Body of pancreas (tissue), 4 donors: ENCODE data around the gene SRGAP1. TPM values are rescaled to one million over a fixed set of nuclear protein-coding genes. Genes with fewer than 3 reads are reported as not detected.
"Not testable (repeated sequence)": the region's sequence is repeated elsewhere in the genome, so short reads cannot be mapped to it uniquely, and the experiment has no call there.

Source experiments
- ATAC-seq: fragments of 150-250 bp; one replicate; pipeline ENCODE4 v1.9.1; 2016
- DNase-seq, 4 donors: peaks; one replicate each; pipeline ENCODE4 v3.0.0-alpha.2; 2019
- H3K27ac ChIP-seq, 4 donors: fragments of 200-600 bp; sonication (generic); 1 replicate in 3 of 4; 2 replicates in 1 of 4; pipeline versions ENCODE4 v1.5.1 to v1.6.1; 2016 to 2019; ENCODE audit warnings: mild to moderate bottlenecking in 1 of 4, mixed read lengths in 1 of 4, moderate library complexity in 1 of 4
- H3K27me3 ChIP-seq, 2 donors: fragments of 200-600 bp; sonication (generic); one replicate each; pipeline ENCODE4 v1.6.0; 2016; ENCODE audit warnings: mild to moderate bottlenecking in 1 of 2
- H3K36me3 ChIP-seq, 2 donors: fragments of 200-600 bp; sonication (generic); replicated peaks in 1 of 2; 2 replicates each; pipeline ENCODE4 v1.5.1; 2016; ENCODE audit warnings: low read depth in 2 of 2; ENCODE audit not compliant: insufficient read depth in 1 of 2
- H3K4me1 ChIP-seq: fragments of 200-600 bp; sonication (generic); one replicate; pipeline ENCODE4 v1.6.0; 2016
- H3K4me3 ChIP-seq, 2 donors: fragments of 200-600 bp; sonication (generic); 1 replicate in 1 of 2; 2 replicates in 1 of 2; pipeline ENCODE4 v1.5.1; 2016 to 2019
- H3K9me3 ChIP-seq, 3 donors: fragments of 200-600 bp; sonication (generic); 1 replicate in 2 of 3; 2 replicates in 1 of 3; pipeline ENCODE4 v1.5.1; 2016
- CTCF ChIP-seq, 7 experiments: fragments of 450-650 bp in 4 of 7; fragments of 200-600 bp in 3 of 7; sonication (generic) in 3 of 7; IDR thresholded peaks; one replicate each; pipeline ENCODE4 v1.5.1; 2016 to 2019; ENCODE audit warnings: antibody characterized with exemption in 7 of 7
- POLR2A ChIP-seq, 3 donors: fragments of 450-650 bp; IDR thresholded peaks; one replicate each; pipeline ENCODE4 v1.6.1; 2016; ENCODE audit warnings: antibody characterized with exemption in 3 of 3, mild to moderate bottlenecking in 2 of 3
- WGBS, 2 donors: methylation state at CpG; one replicate each; pipeline ENCODE4 v1.1.5; 2017; 5-methylcytosine and 5-hydroxymethylcytosine counted together
- intact Hi-C: fragments of 100-400 bp; cut with DNase I; formaldehyde crosslinking; loops from one replicate; pipeline ENCODE4 v1.15.1; 2023
- total RNA-seq, 2 donors: library from RNA; depleted of rRNA; stranded (reverse); fragments of >200 nt; gene quantifications; one replicate each; pipeline ENCODE4 v1.1.0, GENCODE V29; 2016

Gene SRGAP1
- total RNA-seq, 2 donors from 2014 or later, result 8.8 to 14.8 TPM

GRCh38 chr12:63855299-63855698 is 10.8 kb downstream of the SRGAP1 start:
- no peak overlapping the region for H3K4me3 ChIP-seq
- no peaks in the 10 kb centered on the region for H3K36me3 ChIP-seq
- ATAC-seq (no peak), DNase-seq (no peak)
- intact Hi-C loops, result no loop called here
- peaks cover 31% of the 10 kb centered on the region for H3K4me1 ChIP-seq
- H3K27me3 ChIP-seq, result no peaks in the 10 kb centered on the region
- 94 to 96% methylated on average over 3 of the region's 3 CpGs for WGBS, 2 donors
- TF ChIP-seq CTCF (IDR thresholded peaks at IDR 0.05), result no peak
- TF ChIP-seq POLR2A (IDR thresholded peaks at IDR 0.05), result no peak
- no peak overlapping the region for H3K27ac ChIP-seq
- H3K9me3 ChIP-seq, result no peaks in the 10 kb centered on the region

- DNase-seq (no peak), ATAC-seq (peak; percentile 27)
- Histone ChIP-seq H3K27ac (peak overlapping the region in 3 of 4 donors; percentile 1 to 45 (median 29)), H3K36me3 (no peaks in the 10 kb centered on the region), H3K9me3 (no peaks in the 10 kb centered on the region), H3K27me3 (no peaks in the 10 kb centered on the region), H3K4me1 (peaks cover 33% of the 10 kb centered on the region), H3K4me3 (no peak overlapping the region)
- intact Hi-C loops, result no loop called here
- WGBS, 2 donors, result 46 to 61% methylated on average over 6 of the region's 6 CpGs
- TF ChIP-seq CTCF (IDR thresholded peaks at IDR 0.05) (no peak), POLR2A (IDR thresholded peaks at IDR 0.05) (no peak)
These were observed 13.5 kb downstream of the SRGAP1 start for GRCh38 chr12:63857771-63858670.

GRCh38 chr12:63859880-63860279 is 15.4 kb downstream of the SRGAP1 start:
- H3K27me3 ChIP-seq, H3K4me3 ChIP-seq, intact Hi-C loops, ATAC-seq, DNase-seq, H3K9me3 ChIP-seq, H3K36me3 ChIP-seq: not testable (repeated sequence)
- H3K4me1 ChIP-seq, result peaks cover 34% of the 10 kb centered on the region
- 87 to 100% methylated on average over 2 of the region's 2 CpGs for WGBS, 2 donors
- H3K27ac ChIP-seq, result peak overlapping the region in 1 of 4 donors; percentile 59

- Histone ChIP-seq H3K4me3 (no peak overlapping the region), H3K27ac (peak overlapping the region; percentile 19 to 59 (median 52)), H3K36me3 (no peaks in the 10 kb centered on the region), H3K4me1 (peaks cover 34% of the 10 kb centered on the region), H3K27me3 (no peaks in the 10 kb centered on the region), H3K9me3 (no peaks in the 10 kb centered on the region)
- WGBS, 2 donors, result 18% methylated on average over 6 of the region's 6 CpGs
- DNase-seq (peak; percentile 67 to 78 (median 76)), ATAC-seq (peak; percentile 86)
- TF ChIP-seq CTCF (IDR thresholded peaks at IDR 0.05) (no peak), POLR2A (IDR thresholded peaks at IDR 0.05) (no peak)
- intact Hi-C loops, result no loop called here
These were observed 17.9 kb downstream of the SRGAP1 start for GRCh38 chr12:63862187-63862968.

- no peaks in the 10 kb centered on the region for H3K9me3 ChIP-seq
- intact Hi-C loops, result no loop called here
- 19 to 20% methylated on average over 2 of the region's 2 CpGs for WGBS, 2 donors
- DNase-seq (no peak), ATAC-seq (no peak)
- peaks cover 31% of the 10 kb centered on the region for H3K4me1 ChIP-seq
- no peaks in the 10 kb centered on the region for H3K27me3 ChIP-seq
- TF ChIP-seq CTCF (IDR thresholded peaks at IDR 0.05) (no peak), POLR2A (IDR thresholded peaks at IDR 0.05) (no peak)
- H3K27ac ChIP-seq, result peak overlapping the region in 3 of 4 donors; percentile 47 to 59 (median 57)
- no peaks in the 10 kb centered on the region for H3K36me3 ChIP-seq
- no peak overlapping the region for H3K4me3 ChIP-seq
These were observed 18.4 kb downstream of the SRGAP1 start for GRCh38 chr12:63862969-63863230.
